Measurements from ENCODE around the gene DSC3. TPM values are rescaled to one million over a fixed set of nuclear protein-coding genes. Genes with fewer than 3 reads are reported as not detected.
A peak's percentile ranks its signal among the peaks of the same experiment; 100 is the strongest.

Gene DSC3
- not detected for total RNA-seq

- Mint-ChIP-seq H3K9me3 (peaks cover 5% of the 10 kb centered on the region), H3K4me3 (peak within 1 kb of the TSS; percentile 45), H3K27ac (peak within 1 kb of the TSS; percentile 15), H3K4me1 (peaks cover 4% of the 10 kb centered on the region), H3K36me3 (peaks cover 5% of the 10 kb centered on the region), H3K27me3 (peaks cover 38% of the 10 kb centered on the region)
- no peak for ATAC-seq (ENCODE audit: low read depth)
- POLR2A ChIA-PET: no interaction called here
- DNase-seq: peak; percentile 28
Measured at GRCh38 chr18:31042406-31043181, at the start of gene DSC3. Gene DSC3, minus strand, starts transcription at chr18:31042742. Its CDS starts 82 bp downstream, at chr18:31042660.

GRCh38 chr18:31091350-31091749 is 48.8 kb upstream of the DSC3 start:
- POLR2A ChIA-PET: no interaction called here
- peaks cover 6% of the 10 kb centered on the region for H3K9me3 Mint-ChIP-seq
- H3K27me3 Mint-ChIP-seq: no peaks in the 10 kb centered on the region
- no peaks in the 10 kb centered on the region for H3K36me3 Mint-ChIP-seq
- H3K27ac Mint-ChIP-seq: no peak overlapping the region
- DNase-seq: no peak
- no peak overlapping the region for H3K4me3 Mint-ChIP-seq
- no peak for ATAC-seq (ENCODE audit: low read depth)
- no peaks in the 10 kb centered on the region for H3K4me1 Mint-ChIP-seq

- POLR2A ChIA-PET: no interaction called here
- Mint-ChIP-seq H3K4me1 (no peaks in the 10 kb centered on the region), H3K4me3 (no peak overlapping the region), H3K27me3 (no peaks in the 10 kb centered on the region), H3K27ac (no peak overlapping the region), H3K36me3 (no peaks in the 10 kb centered on the region), H3K9me3 (peaks cover 2% of the 10 kb centered on the region)
- no peak for ATAC-seq (ENCODE audit: low read depth)
- DNase-seq: no peak
Measured at GRCh38 chr18:31088532-31088931, 46.0 kb upstream of the DSC3 start.

- no peaks in the 10 kb centered on the region for H3K27me3 Mint-ChIP-seq
- H3K4me1 Mint-ChIP-seq: no peaks in the 10 kb centered on the region
- ATAC-seq (ENCODE audit: low read depth): no peak
- H3K4me3 Mint-ChIP-seq: no peak overlapping the region
- POLR2A ChIA-PET: no interaction called here
- no peak for DNase-seq
- no peaks in the 10 kb centered on the region for H3K36me3 Mint-ChIP-seq
- peaks cover 2% of the 10 kb centered on the region for H3K9me3 Mint-ChIP-seq
- H3K27ac Mint-ChIP-seq: no peak overlapping the region
Measured at GRCh38 chr18:31079973-31080372, 37.4 kb upstream of the DSC3 start.

- Mint-ChIP-seq H3K4me1 (no peaks in the 10 kb centered on the region), H3K9me3 (peaks cover 8% of the 10 kb centered on the region), H3K36me3 (no peaks in the 10 kb centered on the region), H3K27me3 (no peaks in the 10 kb centered on the region), H3K27ac (no peak overlapping the region), H3K4me3 (no peak overlapping the region)
- POLR2A ChIA-PET: no interaction called here
- DNase-seq (no peak), ATAC-seq (ENCODE audit: low read depth) (no peak)
Measured at GRCh38 chr18:31077878-31078277, 35.3 kb upstream of the DSC3 start.

- H3K36me3 Mint-ChIP-seq: no peaks in the 10 kb centered on the region
- no peak for DNase-seq
- H3K4me1 Mint-ChIP-seq: no peaks in the 10 kb centered on the region
- peaks cover 8% of the 10 kb centered on the region for H3K9me3 Mint-ChIP-seq
- no peaks in the 10 kb centered on the region for H3K27me3 Mint-ChIP-seq
- POLR2A ChIA-PET: no interaction called here
- no peak for ATAC-seq (ENCODE audit: low read depth)
- no peak overlapping the region for H3K27ac Mint-ChIP-seq
- no peak overlapping the region for H3K4me3 Mint-ChIP-seq
Measured at GRCh38 chr18:31072175-31072574, 29.6 kb upstream of the DSC3 start.

GRCh38 chr18:31070206-31070605 is 27.7 kb upstream of the DSC3 start:
- Mint-ChIP-seq H3K36me3 (no peaks in the 10 kb centered on the region), H3K9me3 (peaks cover 8% of the 10 kb centered on the region)
- ATAC-seq (ENCODE audit: low read depth): no peak

GRCh38 chr18:31066266-31066665 is 23.7 kb upstream of the DSC3 start:
- Mint-ChIP-seq H3K4me3 (no peak overlapping the region), H3K36me3 (no peaks in the 10 kb centered on the region), H3K27ac (no peak overlapping the region), H3K4me1 (no peaks in the 10 kb centered on the region), H3K9me3 (no peaks in the 10 kb centered on the region), H3K27me3 (peaks cover 2% of the 10 kb centered on the region)
- POLR2A ChIA-PET: no interaction called here
- ATAC-seq (ENCODE audit: low read depth) (no peak), DNase-seq (no peak)

More at GRCh38 chr18:31070206-31070605, 27.7 kb upstream of the DSC3 start:
- POLR2A ChIA-PET: no interaction called here
- Mint-ChIP-seq H3K27me3 (peaks cover 2% of the 10 kb centered on the region), H3K27ac (no peak overlapping the region), H3K4me1 (no peaks in the 10 kb centered on the region), H3K4me3 (no peak overlapping the region)
- DNase-seq: no peak

- Mint-ChIP-seq H3K36me3 (no peaks in the 10 kb centered on the region), H3K9me3 (no peaks in the 10 kb centered on the region), H3K27me3 (peaks cover 2% of the 10 kb centered on the region), H3K4me3 (no peak overlapping the region), H3K27ac (no peak overlapping the region), H3K4me1 (no peaks in the 10 kb centered on the region)
- POLR2A ChIA-PET: no interaction called here
- DNase-seq (no peak), ATAC-seq (ENCODE audit: low read depth) (no peak)
Measured at GRCh38 chr18:31065036-31065773, 22.7 kb upstream of the DSC3 start.

GRCh38 chr18:31064130-31064529 is 21.6 kb upstream of the DSC3 start:
- POLR2A ChIA-PET: no interaction called here
- DNase-seq (no peak), ATAC-seq (ENCODE audit: low read depth) (no peak)
- H3K36me3 Mint-ChIP-seq: no peaks in the 10 kb centered on the region
- no peaks in the 10 kb centered on the region for H3K4me1 Mint-ChIP-seq
- H3K27me3 Mint-ChIP-seq: peaks cover 2% of the 10 kb centered on the region
- no peak overlapping the region for H3K27ac Mint-ChIP-seq
- no peaks in the 10 kb centered on the region for H3K9me3 Mint-ChIP-seq
- H3K4me3 Mint-ChIP-seq: no peak overlapping the region

GRCh38 chr18:31061945-31062344 is 19.4 kb upstream of the DSC3 start:
- ATAC-seq (ENCODE audit: low read depth) (no peak), DNase-seq (no peak)
- peaks cover under 1% of the 10 kb centered on the region for H3K27me3 Mint-ChIP-seq
- no peaks in the 10 kb centered on the region for H3K4me1 Mint-ChIP-seq
- H3K4me3 Mint-ChIP-seq: no peak overlapping the region
- POLR2A ChIA-PET: no interaction called here
- H3K27ac Mint-ChIP-seq: no peak overlapping the region
- H3K9me3 Mint-ChIP-seq: no peaks in the 10 kb centered on the region
- no peaks in the 10 kb centered on the region for H3K36me3 Mint-ChIP-seq

- H3K4me1 Mint-ChIP-seq: no peaks in the 10 kb centered on the region
- H3K36me3 Mint-ChIP-seq: no peaks in the 10 kb centered on the region
- POLR2A ChIA-PET: no interaction called here
- no peaks in the 10 kb centered on the region for H3K27me3 Mint-ChIP-seq
- no peak overlapping the region for H3K4me3 Mint-ChIP-seq
- ATAC-seq (ENCODE audit: low read depth) (no peak), DNase-seq (no peak)
- H3K9me3 Mint-ChIP-seq: no peaks in the 10 kb centered on the region
- no peak overlapping the region for H3K27ac Mint-ChIP-seq
Measured at GRCh38 chr18:31058897-31059296, 16.4 kb upstream of the DSC3 start.

GRCh38 chr18:31057917-31058316 is 15.4 kb upstream of the DSC3 start:
- Mint-ChIP-seq H3K4me1 (no peaks in the 10 kb centered on the region), H3K27me3 (no peaks in the 10 kb centered on the region), H3K4me3 (no peak overlapping the region), H3K9me3 (no peaks in the 10 kb centered on the region), H3K27ac (no peak overlapping the region), H3K36me3 (no peaks in the 10 kb centered on the region)
- no peak for ATAC-seq (ENCODE audit: low read depth)
- no peak for DNase-seq
- POLR2A ChIA-PET: no interaction called here

GRCh38 chr18:31057051-31057450 is 14.5 kb upstream of the DSC3 start:
- Mint-ChIP-seq H3K9me3 (no peaks in the 10 kb centered on the region), H3K27ac (no peak overlapping the region), H3K4me1 (no peaks in the 10 kb centered on the region), H3K36me3 (no peaks in the 10 kb centered on the region), H3K27me3 (no peaks in the 10 kb centered on the region), H3K4me3 (no peak overlapping the region)
- POLR2A ChIA-PET: no interaction called here
- DNase-seq (no peak), ATAC-seq (ENCODE audit: low read depth) (no peak)
